ENCODE results near the gene VTN.

GRCh38 chr17:28325211-28325610 is 44.9 kb downstream of the VTN start:
- TF ChIP-seq CTCF (conservative IDR thresholded peaks at IDR 0.05; ENCODE audit: low read depth in 2 of 2) (no peak), REST (IDR thresholded peaks at IDR 0.05; ENCODE audit: unreplicated experiment) (no peak), CREB1 (CRISPR knock-in tag; IDR thresholded peaks at IDR 0.05; ENCODE audit: low read depth) (no peak), POLR2AphosphoS5 (IDR thresholded peaks at IDR 0.05; ENCODE audit: low read depth) (no peak)

Measured in GM23338 (cell line).